ENCODE measurements around the gene ANXA3.

The ANXA3 gene

GRCh38 chr4:78645853-78646757, 94.5 kb downstream of the ANXA3 start:
- no peak for DNase-seq

- DNase-seq: no peak
These were observed 95.7 kb downstream of the ANXA3 start for GRCh38 chr4:78647272-78647671.

- DNase-seq: no peak
These were observed 97.2 kb downstream of the ANXA3 start for GRCh38 chr4:78648640-78649363.

- no peak for DNase-seq
These were observed 98.8 kb downstream of the ANXA3 start for GRCh38 chr4:78650106-78651024.

GRCh38 chr4:78651250-78651860, 99.8 kb downstream of the ANXA3 start:
- DNase-seq: no peak

GRCh38 chr4:78652282-78652876, 100.8 kb downstream of the ANXA3 start:
- DNase-seq: no peak

- no peak for DNase-seq
These were observed 102.1 kb downstream of the ANXA3 start for GRCh38 chr4:78653655-78654054.

- DNase-seq: no peak
These were observed 103.2 kb downstream of the ANXA3 start for GRCh38 chr4:78654807-78655206.

GRCh38 chr4:78656968-78657445, 105.4 kb downstream of the ANXA3 start:
- no peak for DNase-seq

GRCh38 chr4:78659264-78659663, 107.7 kb downstream of the ANXA3 start:
- no peak for DNase-seq

GRCh38 chr4:78659665-78660064, 108.1 kb downstream of the ANXA3 start:
- DNase-seq: no peak

Data from effector CD8-positive, alpha-beta T cell (primary cell).